HG03025 (cell line): Measurements from ENCODE around the gene NFIL3.
A peak's percentile ranks its signal among the peaks of the same experiment; 100 is the strongest.
"Not testable (repeated sequence)": the region's sequence is repeated elsewhere in the genome, so short reads cannot be mapped to it uniquely, and the experiment has no call there.

Source experiments
- ATAC-seq: cut with Tn5 transposase; IDR thresholded peaks from one replicate; pipeline ENCODE4 v1.9.1; 2021; ENCODE audit warnings: mild to moderate bottlenecking, moderate library complexity; ENCODE audit not compliant: unreplicated experiment, low FRiP score

NFIL3 gene, protein sequence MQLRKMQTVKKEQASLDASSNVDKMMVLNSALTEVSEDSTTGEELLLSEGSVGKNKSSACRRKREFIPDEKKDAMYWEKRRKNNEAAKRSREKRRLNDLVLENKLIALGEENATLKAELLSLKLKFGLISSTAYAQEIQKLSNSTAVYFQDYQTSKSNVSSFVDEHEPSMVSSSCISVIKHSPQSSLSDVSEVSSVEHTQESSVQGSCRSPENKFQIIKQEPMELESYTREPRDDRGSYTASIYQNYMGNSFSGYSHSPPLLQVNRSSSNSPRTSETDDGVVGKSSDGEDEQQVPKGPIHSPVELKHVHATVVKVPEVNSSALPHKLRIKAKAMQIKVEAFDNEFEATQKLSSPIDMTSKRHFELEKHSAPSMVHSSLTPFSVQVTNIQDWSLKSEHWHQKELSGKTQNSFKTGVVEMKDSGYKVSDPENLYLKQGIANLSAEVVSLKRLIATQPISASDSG

DNA sequence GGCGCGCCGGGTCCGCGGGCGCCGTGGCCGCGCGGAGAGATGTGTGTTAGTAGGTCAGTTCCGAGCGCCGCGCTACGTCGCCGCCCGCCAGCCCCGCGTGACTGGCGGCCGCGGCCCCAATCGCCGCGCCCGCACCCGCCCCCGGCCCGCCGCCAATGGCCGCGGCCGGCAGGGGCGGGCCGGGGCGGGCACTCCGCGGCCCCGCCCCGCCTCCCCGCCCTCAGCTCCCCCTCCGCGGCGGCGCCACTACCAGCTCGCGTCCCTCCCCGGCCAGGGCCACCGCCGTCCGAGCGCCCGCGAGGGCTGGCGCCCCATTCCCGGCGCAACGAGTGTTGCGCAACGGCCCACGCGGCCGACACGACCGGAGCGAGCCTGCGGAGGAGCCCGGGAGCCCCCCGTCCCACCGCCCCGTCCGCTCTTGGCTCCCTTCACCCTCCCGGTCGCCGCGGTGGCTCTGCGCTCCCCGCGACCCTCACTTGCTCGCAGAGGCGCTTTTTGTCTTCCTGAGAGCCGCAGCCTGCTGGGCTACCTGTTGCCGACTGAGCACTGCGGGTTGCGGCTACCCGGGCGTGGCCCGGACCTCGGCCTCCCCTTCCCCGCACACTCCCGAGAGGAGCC, at the start of gene NFIL3:
Gene NFIL3 (minus strand): TSS at position 48 of the 618 bp plus-strand sequence. CDS start 13,098 bp downstream, outside the sequence.
- peak; percentile 83 for ATAC-seq

DNA sequence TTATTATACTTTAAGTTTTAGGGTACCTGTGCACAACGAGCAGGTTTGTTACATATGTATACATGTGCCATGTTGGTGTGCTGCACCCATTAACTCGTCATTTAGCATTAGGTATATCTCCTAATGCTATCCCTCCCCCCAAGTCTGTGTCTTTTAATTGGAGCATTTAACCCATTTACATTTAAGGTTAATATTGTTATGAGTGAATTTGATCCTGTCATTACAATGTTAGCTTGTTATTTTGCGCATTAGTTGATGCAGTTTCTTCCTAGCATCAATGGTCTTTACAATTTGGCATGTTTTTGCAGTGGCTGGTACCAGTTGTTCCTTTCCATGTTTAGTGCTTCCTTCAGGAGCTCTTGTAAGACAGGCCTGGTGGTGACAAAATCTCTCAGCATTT, 47.9 kb upstream of the NFIL3 start:
- ATAC-seq, result not testable (repeated sequence)

DNA sequence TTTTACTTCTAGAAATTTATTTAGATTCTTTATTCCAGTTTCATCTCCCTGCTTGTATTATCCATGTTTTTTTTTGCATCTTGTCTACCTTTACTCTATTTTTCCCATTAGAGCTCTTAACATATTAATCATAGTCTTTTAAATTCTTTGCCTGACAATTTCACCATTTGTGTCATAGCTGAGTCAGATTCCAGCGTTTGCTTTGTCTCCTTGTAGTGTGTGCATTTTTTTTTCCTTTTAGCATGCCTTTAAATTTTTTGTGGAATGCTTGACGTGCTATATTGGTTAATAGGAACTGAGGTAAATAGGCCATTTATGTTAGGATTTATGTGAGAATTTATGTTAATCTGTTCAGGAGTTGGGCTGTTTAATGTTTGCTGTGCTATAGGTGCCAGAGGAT, 41.8 kb upstream of the NFIL3 start:
- ATAC-seq, result no peak

DNA sequence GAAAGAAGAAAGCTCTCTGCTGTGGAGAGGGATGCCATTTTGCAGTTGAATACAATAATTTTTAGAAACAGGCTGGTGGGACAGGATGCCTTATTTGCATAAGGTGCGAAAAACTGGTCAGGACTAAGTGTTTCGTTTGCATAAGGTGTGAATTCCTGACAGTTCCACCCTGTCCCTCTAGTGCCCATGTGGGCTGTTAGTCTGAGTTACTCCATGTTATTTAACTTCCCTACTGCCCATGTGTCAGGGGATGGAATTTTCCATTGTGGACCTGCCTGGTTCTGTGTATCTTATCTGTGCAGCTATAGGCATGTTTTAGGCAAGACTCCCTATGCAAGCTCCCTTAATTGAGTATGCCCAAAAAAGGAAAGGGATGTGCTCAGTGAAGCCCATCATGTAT, 35.3 kb upstream of the NFIL3 start:
- ATAC-seq, result no peak

DNA sequence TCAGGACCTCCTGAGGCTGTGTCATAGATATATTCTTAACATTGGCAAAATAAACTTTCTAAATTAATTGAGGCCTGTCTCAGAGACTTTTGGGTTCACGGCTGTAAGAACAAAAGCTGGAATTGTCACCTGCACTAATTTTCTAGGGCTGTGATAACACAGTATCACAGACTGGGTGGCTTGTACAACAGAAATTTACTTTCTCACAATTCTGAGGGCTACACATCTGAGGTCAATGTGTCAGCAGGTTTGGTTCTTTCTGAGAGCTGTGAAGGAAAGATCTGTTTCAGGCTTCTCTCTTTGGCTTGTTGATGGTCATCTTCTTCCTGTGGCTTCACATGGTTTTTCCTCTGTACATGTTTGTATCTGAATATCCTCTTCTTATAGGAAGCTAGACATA, 29.2 kb upstream of the NFIL3 start:
- ATAC-seq, result no peak

DNA sequence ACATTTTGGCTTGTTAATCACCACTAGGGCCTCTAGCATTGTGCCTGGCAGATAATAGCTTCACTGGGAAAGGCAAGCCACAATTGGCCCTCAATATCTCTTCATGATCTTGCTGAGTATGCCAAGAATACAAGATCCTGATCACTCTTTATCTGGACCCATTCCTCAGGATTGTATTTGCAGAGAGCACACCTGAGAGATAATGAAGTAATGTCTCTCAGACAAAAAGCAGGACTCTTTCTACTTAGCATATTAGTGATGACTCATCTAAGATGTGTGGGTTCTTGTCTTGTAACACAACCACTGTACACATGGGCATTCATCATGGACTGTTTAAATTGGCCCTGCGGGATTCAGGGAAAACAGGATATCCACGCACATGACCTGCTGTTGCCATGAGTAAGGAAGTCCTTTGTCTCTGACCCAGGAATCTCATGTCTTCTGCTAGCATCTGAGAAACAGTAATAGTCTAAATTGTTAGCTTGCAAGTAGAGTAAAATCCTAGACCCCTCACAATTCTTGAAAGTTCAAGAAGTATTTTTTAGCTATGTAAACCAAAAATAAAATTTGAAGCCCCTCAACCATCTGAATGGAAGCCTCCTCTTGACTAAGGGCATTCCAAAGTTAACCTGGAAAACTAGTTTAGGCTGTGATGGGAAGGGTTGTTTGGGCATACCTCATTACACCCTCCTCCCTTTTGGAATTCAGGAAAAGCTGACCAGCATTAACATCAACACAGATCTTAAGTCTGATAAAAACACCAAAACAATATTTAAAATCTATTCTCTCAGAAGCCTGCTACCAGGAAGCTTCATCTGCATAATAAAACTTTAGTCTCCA, 28.0 kb upstream of the NFIL3 start:
- no peak for ATAC-seq

DNA sequence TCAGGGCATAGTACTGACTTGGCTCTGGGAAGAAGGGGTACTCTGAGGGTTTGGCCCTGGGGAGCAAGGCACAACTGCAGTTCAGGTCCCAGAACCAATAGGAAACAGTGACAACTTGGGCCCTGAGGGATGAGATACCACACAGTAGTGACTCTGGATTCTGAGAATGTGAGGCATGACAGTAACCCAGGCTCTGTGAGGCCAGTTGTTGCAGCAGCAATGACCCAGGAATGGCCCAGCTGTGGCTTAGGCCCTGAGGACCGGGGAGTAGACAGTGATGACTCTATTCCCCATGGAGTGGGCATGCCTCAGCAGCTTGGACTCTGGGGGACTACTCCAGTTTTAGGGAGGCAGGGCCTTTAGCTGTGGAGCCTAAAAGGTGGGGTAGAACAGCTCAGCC, 21.5 kb upstream of the NFIL3 start:
- ATAC-seq, result no peak

DNA sequence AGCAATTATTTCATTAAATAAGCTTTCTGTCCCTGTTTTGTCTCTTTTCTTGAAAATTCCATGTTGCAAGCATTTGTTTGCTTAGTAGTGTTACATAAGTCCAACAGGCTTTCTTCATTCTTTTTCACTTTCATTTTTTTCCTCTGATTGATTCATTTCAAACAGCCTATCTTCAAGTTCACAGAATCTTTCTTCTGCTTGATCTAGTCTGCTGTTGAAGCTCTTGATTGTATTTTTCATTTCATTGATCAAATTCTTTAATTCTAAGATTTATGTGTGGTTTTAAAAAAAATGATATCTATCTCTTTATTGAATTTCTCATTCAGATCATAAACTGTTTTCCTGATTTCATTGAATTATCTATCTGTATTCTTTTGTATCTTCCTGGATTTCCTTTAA, 20.4 kb upstream of the NFIL3 start:
- no peak for ATAC-seq

DNA sequence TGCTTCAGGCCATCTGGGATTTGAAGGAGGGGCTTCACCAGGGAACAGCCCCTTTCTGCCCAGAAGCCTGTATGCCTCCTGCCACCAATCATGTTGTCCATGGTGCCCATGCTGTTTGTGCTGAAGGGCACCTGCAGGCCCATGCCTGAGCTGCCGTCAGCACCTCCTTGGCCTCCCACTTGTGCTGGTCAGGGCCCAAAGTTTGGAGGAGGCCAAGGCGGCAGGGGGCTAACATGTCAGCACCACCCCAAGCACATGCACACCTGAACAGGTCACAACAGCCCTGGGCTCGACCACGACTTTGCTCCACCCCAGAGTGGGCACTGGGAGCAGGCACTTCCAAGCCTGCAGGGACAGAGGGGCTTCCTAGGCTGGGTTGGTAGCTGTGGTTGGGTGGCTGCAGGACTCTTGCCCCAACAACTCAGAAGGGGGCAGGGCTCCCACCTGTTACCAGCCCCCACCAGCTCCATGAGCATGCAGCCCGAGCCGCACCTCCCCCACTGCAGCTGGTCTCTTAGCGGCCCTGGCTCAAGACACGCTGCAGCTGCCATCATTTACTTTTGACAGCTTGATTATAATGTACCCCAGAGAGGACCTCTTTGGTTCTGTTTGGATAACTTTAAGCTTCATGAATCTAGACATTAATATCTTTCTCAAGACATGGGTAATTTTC, 19.8 kb upstream of the NFIL3 start:
- no peak for ATAC-seq

DNA sequence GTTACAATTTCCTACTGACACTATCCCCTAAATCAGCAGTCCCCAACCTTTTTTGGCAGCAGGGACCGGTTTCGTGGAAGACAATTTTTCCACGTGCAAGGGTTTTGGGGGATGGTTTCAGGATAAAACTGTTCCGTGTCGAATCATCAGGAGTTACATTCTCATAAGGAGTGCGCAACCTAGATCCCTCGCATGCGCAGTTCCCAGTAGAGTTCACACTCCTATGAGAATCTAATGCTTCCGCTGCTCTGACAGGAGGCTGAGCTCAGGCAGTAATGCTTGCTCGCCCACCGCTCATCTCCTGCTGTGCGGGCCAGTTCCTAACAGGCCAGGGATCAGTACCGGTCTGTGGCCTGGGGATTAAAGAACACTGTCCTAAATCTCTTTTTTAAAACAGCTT, 13.2 kb upstream of the NFIL3 start:
- ATAC-seq, result no peak

DNA sequence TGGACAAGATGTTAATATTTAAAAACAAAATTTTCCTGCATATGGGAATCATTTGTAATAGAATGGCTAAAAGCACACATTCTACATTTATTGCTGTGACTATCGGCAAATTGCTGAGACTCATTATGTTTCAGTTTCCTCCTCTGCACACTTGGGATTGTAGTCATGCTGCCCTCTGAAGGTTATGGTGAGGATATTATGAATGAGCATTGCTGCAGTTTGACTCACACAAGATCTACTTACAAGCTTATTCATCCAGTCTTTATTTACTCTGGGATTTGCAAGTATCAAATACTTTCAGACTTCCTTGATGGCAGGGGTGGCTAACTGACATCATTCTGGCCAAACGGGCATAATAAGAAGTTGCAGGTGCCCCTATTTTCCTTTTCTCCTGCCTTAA, 9.5 kb upstream of the NFIL3 start:
- ATAC-seq, result no peak

DNA sequence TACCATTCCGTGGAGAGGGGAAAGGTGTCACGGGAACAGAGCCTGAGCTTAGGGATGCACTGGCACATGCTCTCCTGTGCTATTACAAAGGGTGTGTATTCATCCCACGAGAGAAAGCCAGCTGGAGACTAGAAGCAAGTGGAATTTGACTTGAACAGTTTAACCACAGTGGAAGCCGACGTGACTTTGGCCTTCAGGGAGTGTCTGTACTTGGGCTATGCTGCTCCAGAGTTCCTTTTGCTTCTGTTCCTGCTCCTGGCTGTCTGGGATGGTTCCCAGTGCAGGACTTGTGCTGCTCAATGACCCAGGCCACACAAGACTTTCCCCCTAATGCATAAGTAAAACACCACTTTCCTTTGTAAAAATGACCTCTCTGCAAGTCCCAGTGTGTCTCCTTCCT, 7.9 kb upstream of the NFIL3 start:
- ATAC-seq, result no peak

DNA sequence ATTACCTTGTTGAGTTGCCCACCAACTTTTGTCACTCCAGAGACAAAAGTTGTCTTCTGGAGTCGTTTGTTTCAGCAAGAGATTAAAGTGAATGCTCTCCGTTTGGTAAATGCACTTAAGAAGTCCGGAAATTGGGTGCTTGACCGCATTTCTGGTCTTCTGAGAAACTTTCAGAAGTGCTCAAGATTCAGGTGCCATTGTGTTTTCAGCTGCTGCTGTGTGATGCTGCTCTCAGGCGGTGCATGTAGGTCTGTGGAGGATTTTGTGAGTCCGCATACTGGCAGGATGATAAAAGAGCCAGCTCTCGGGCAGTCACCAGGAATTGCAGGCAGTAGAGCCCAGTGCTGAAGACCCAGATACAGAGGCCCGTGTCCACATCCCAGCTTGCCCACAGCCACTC, 5.9 kb upstream of the NFIL3 start:
- ATAC-seq, result no peak

DNA sequence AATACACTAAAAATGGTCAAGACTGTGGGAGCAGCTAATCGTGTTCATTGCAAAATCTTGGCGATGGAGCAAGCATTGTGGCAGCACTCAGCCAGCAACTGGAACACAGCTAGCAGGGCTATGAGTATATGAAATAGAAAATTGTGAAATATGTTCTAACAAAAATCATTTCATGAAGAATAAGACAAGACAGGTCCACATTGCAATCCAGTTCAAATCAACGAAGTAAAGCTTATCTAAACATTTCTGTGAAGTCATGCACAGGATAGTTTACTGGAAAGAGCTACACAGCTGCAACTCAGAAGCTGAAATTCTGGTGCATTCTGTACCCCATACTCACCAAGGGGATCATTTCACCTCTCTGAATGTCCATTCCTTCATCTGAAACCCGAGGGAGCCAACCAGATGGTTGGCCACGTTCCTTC, 5.3 kb upstream of the NFIL3 start:
- no peak for ATAC-seq

DNA sequence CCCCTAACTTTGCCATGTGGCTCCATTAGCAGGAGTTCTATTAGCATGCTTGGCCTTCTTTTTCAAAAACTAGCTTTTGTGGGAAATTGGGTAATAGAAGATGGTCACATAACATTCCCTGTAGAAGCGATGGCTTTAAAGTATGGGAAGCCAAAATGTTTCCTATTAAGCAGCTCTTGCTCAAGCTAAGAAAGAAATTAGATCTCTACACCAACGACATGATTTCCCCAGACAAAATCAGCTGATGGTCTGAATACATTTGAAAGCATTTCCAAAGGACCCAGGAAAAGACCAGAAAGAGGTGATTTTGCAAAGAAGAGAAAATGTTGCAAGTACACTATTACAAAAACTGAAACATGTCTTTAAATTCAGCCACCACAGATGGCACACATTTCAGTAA, 4.8 kb upstream of the NFIL3 start:
- ATAC-seq, result no peak

DNA sequence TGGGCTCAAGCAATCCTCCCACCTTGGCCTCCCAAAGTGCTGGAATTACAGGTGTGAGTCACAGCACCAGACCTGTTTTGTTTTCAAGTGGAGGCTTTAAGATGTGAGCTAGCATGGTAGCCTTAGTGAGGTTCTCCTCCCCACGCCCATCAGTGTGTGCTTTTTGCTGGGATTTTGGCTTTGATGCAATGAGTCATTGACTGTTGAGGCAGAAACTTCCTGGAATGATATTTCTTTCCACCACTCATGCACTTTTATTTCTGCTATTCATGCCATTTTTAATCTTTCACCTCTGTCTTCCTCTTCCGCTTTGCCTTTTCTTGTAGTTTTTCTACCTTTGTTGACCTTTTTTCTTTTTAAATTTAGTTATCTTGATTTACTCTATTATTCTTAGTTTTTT, 4.2 kb upstream of the NFIL3 start:
- ATAC-seq, result no peak

DNA sequence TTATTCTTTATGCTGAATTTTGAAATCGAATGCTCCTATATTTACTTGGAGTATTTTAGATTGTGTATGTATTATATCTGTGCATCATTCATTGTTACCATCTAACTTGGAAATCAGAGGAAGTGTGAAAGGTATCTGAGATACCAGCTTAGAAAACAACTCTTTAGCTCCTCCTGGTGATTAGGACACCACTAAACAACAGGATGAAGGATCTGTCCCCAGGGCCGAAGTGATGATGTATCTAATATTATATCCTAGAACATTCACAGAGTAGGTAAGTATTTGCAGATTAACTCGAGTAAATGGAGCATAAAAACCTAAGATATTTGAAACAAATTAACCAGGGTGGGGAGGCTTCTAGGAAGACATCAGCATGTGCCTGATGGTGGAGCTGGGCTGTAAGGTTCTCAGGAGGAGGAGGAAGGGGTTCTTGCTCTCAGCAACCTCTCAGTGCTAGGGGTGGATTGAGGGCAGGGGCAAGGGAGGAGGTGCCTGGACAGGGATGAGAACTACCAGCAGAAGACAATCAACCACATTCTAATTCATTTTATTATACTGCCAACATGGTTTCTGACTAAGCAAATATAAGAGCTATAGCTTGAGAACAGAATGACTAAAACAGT, 2.6 kb upstream of the NFIL3 start:
- no peak for ATAC-seq

DNA sequence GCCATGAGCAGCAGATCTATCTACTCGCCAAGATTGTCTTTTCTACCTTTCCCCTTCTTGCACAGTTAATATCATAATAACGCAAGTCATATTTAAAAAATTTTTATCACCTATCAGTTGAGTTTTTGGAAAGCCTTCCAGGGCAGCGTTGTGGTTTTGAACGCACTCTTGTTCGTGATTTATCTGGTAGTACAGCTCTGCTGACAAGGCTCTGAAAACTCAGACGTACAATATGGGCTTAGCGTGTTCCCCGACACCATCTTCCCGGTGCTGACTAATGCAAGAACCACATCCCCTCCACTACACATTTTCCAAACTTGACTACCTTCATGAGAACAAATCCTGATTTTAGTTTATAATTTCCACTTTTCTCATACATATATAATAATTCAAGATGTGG, 1.6 kb upstream of the NFIL3 start:
- no peak for ATAC-seq

DNA sequence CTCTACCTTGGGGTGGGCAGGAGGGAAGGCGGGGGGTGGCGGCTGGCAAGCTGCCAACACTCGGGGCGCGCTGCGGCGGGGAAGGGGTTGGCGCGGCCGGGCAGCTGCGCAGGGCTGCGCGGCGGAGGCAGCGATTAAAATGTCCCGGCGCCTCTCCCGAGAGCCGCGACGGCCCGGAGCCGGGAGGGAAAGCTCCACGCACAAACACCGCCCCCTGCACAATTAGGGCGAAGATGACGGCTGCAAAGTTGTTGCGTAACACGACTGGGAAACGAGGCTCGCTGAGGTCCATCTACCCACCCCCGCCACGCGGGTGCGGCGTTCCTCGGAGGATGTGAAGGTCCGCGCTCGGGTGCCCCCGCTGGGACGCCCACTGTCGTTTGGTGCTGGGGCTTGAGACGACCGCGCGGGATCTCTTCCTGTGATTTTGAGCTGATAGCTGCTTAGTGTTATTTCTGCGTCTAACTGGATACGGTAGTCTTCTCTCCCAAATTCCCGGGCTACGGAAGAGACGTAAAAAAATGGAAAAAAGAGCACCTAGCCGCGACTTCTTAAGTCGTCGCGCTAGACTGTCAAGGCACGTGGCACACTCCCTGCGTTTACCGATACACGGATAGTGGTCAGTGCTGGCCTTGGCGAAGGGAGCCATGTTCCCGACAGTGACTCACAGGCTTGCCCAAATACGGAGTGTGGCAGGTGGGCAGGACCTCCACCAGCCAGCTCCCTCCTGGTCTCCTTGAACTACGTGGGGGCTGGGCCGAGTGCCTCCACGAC, 958 bp upstream of the NFIL3 start:
- no peak for ATAC-seq
